Measurements from ENCODE around the gene TLK2. TPM values are rescaled to one million over a fixed set of nuclear protein-coding genes. Genes with fewer than 3 reads are reported as not detected.
"Not testable (repeated sequence)": the region's sequence is repeated elsewhere in the genome, so short reads cannot be mapped to it uniquely, and the experiment has no call there.

TLK2 gene
- total and polyA plus RNA-seq, 2 donors (not counting 3 experiments of a cell fraction or from before 2014, with no cell fraction given), result 30.7 to 40.7 TPM

- POLR2A ChIA-PET, result no interaction called here
Observed at GRCh38 chr17:62611728-62612127, 133.1 kb downstream of the TLK2 start.

GRCh38 chr17:62612289-62612688 lies 133.7 kb downstream of the TLK2 start:
- H3K27ac ChIP-seq (ENCODE audit: insufficient read depth, low read depth, low read length); H3K9ac ChIP-seq (replicated peaks; ENCODE audit: extremely low read depth, insufficient read depth, low read length); intact Hi-C loops (cut with micrococcal nuclease); H3K9me1 ChIP-seq (replicated peaks; ENCODE audit: control insufficient read depth, extremely low read depth, insufficient read depth, low read length); DNase-seq (ENCODE audit: low read depth, low spot score); H3K4me1 ChIP-seq (ENCODE audit: control insufficient read depth, extremely low read depth, insufficient read depth, low read length); H3K27me3 ChIP-seq (ENCODE audit: control insufficient read depth in 2 of 2, insufficient read depth in 2 of 2, low read length in 2 of 2); H4K20me1 ChIP-seq (replicated peaks; ENCODE audit: control insufficient read depth, extremely low read depth, insufficient read depth, low read length); H3K4me3 ChIP-seq (replicated peaks in 1 of 3; ENCODE audit: insufficient read depth in 1 of 3, low read depth in 1 of 3, low read length in 3 of 3); H3K79me2 ChIP-seq (ENCODE audit: control insufficient read depth, insufficient read depth, low read length); FAIRE-seq; H3K9me3 ChIP-seq (replicated peaks; ENCODE audit: control insufficient read depth, insufficient read depth, low read length); BruUV-seq (replicated peaks); CTCF ChIA-PET; dilution Hi-C loops (cut with MboI; ENCODE audit: extremely low pct_ligation_motif_present, low sequenced_read_pairs); H3K4me2 ChIP-seq (ENCODE audit: insufficient read depth, low read length); H2AFZ ChIP-seq (ENCODE audit: low read depth, low read length); POLR2A ChIA-PET: not testable (repeated sequence)
- peaks cover 5 to 26% of the 10 kb centered on the region in 2 experiments for H3K36me3 ChIP-seq (ENCODE audit: control insufficient read depth in 2 of 2, extremely low read depth in 1 of 2, insufficient read depth in 2 of 2, low read length in 2 of 2)

More at GRCh38 chr17:62611728-62612127, 133.1 kb downstream of the TLK2 start:
- Histone ChIP-seq H3K36me3 (ENCODE audit: control insufficient read depth in 2 of 2, extremely low read depth in 1 of 2, insufficient read depth in 2 of 2, low read length in 2 of 2) (peaks cover 5 to 26% of the 10 kb centered on the region in 2 experiments), H3K9me3 (replicated peaks; ENCODE audit: control insufficient read depth, insufficient read depth, low read length) (no peaks in the 10 kb centered on the region), H3K9ac (replicated peaks; ENCODE audit: extremely low read depth, insufficient read depth, low read length) (no peak overlapping the region), H4K20me1 (replicated peaks; ENCODE audit: control insufficient read depth, extremely low read depth, insufficient read depth, low read length) (no peaks in the 10 kb centered on the region), H3K9me1 (replicated peaks; ENCODE audit: control insufficient read depth, extremely low read depth, insufficient read depth, low read length) (no peaks in the 10 kb centered on the region), H3K27me3 (ENCODE audit: control insufficient read depth in 2 of 2, insufficient read depth in 2 of 2, low read length in 2 of 2) (no peaks in the 10 kb centered on the region), H2AFZ (ENCODE audit: low read depth, low read length) (no peak overlapping the region), H3K79me2 (ENCODE audit: control insufficient read depth, insufficient read depth, low read length) (no peaks in the 10 kb centered on the region), H3K4me2 (ENCODE audit: insufficient read depth, low read length) (no peak overlapping the region), H3K27ac (ENCODE audit: insufficient read depth, low read depth, low read length) (no peak overlapping the region), H3K4me3 (replicated peaks in 1 of 3; ENCODE audit: insufficient read depth in 1 of 3, low read depth in 1 of 3, low read length in 3 of 3) (no peak overlapping the region), H3K4me1 (ENCODE audit: control insufficient read depth, extremely low read depth, insufficient read depth, low read length) (no peaks in the 10 kb centered on the region)
- no peak for TF ChIP-seq POLR2AphosphoS5 (IDR thresholded peaks at IDR 0.05; ENCODE audit: insufficient read depth, low read depth, low read length)
- TF ChIP-seq CTCF (IDR thresholded peaks at IDR 0.05; ENCODE audit: extremely low read depth in 1 of 2, insufficient read depth in 1 of 2, low read depth in 1 of 2, low read length in 2 of 2), result no peak
- no peak for TF ChIP-seq FOS (IDR thresholded peaks at IDR 0.05; ENCODE audit: borderline replicate concordance, insufficient read depth, low read length)
- TF ChIP-seq MAX (IDR thresholded peaks at IDR 0.05; ENCODE audit: insufficient read depth, insufficient read length), result no peak
- TF ChIP-seq MYC (IDR thresholded peaks at IDR 0.05; ENCODE audit: low read depth, low read length), result no peak
- no peak for TF ChIP-seq POLR2A (IDR thresholded peaks at IDR 0.05; ENCODE audit: low read depth, low read length)
- no peak for TF ChIP-seq GATA2 (IDR thresholded peaks at IDR 0.05; ENCODE audit: insufficient read depth, insufficient read length, low read depth, low read length)
- TF ChIP-seq EZH2 (IDR thresholded peaks at IDR 0.05; ENCODE audit: borderline replicate concordance, low read depth, low read length, severe bottlenecking), result no peak
- TF ChIP-seq JUN (IDR thresholded peaks at IDR 0.05; ENCODE audit: borderline replicate concordance, insufficient read depth, insufficient read length, low read depth), result no peak
- CTCF ChIA-PET, result interaction anchor here (1.4 to 2.4 kb wide), 3 partner anchors 9 to 59 kb away, joined by 3 to 10 read pairs (median 4); no protein-coding TSS in a partner anchor
- DNase-seq (ENCODE audit: low read depth, low spot score) (no peak), FAIRE-seq (no peak)
- no TSS peak for BruUV-seq (replicated peaks)
- intact Hi-C loops (cut with micrococcal nuclease) (no loop called here), dilution Hi-C loops (cut with MboI; ENCODE audit: extremely low pct_ligation_motif_present, low sequenced_read_pairs) (no loop called here)

- H3K27me3 ChIP-seq (ENCODE audit: control insufficient read depth in 2 of 2, insufficient read depth in 2 of 2, low read length in 2 of 2); POLR2A ChIA-PET; H3K9me3 ChIP-seq (replicated peaks; ENCODE audit: control insufficient read depth, insufficient read depth, low read length); H3K9me1 ChIP-seq (replicated peaks; ENCODE audit: control insufficient read depth, extremely low read depth, insufficient read depth, low read length); H3K4me1 ChIP-seq (ENCODE audit: control insufficient read depth, extremely low read depth, insufficient read depth, low read length); intact Hi-C loops (cut with micrococcal nuclease); H3K4me2 ChIP-seq (ENCODE audit: insufficient read depth, low read length); H4K20me1 ChIP-seq (replicated peaks; ENCODE audit: control insufficient read depth, extremely low read depth, insufficient read depth, low read length); H2AFZ ChIP-seq (ENCODE audit: low read depth, low read length); FAIRE-seq; H3K9ac ChIP-seq (replicated peaks; ENCODE audit: extremely low read depth, insufficient read depth, low read length); BruUV-seq (replicated peaks); H3K79me2 ChIP-seq (ENCODE audit: control insufficient read depth, insufficient read depth, low read length); H3K4me3 ChIP-seq (replicated peaks in 1 of 3; ENCODE audit: insufficient read depth in 1 of 3, low read depth in 1 of 3, low read length in 3 of 3); DNase-seq (ENCODE audit: low read depth, low spot score); H3K27ac ChIP-seq (ENCODE audit: insufficient read depth, low read depth, low read length); dilution Hi-C loops (cut with MboI; ENCODE audit: extremely low pct_ligation_motif_present, low sequenced_read_pairs): not testable (repeated sequence)
- CTCF ChIA-PET, result interaction anchor here (1.3 kb wide), 1 partner anchor 60 kb away, joined by 3 read pairs; no protein-coding TSS in a partner anchor
- H3K36me3 ChIP-seq (ENCODE audit: control insufficient read depth in 2 of 2, extremely low read depth in 1 of 2, insufficient read depth in 2 of 2, low read length in 2 of 2), result peaks cover 5 to 18% of the 10 kb centered on the region in 2 experiments
Observed at GRCh38 chr17:62613095-62613494, 134.5 kb downstream of the TLK2 start.

Data from endothelial cell of umbilical vein (primary cell).